ENCODE results near the gene FIGLA.

FIGLA gene, protein sequence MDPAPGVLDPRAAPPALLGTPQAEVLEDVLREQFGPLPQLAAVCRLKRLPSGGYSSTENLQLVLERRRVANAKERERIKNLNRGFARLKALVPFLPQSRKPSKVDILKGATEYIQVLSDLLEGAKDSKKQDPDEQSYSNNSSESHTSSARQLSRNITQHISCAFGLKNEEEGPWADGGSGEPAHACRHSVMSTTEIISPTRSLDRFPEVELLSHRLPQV

DNA sequence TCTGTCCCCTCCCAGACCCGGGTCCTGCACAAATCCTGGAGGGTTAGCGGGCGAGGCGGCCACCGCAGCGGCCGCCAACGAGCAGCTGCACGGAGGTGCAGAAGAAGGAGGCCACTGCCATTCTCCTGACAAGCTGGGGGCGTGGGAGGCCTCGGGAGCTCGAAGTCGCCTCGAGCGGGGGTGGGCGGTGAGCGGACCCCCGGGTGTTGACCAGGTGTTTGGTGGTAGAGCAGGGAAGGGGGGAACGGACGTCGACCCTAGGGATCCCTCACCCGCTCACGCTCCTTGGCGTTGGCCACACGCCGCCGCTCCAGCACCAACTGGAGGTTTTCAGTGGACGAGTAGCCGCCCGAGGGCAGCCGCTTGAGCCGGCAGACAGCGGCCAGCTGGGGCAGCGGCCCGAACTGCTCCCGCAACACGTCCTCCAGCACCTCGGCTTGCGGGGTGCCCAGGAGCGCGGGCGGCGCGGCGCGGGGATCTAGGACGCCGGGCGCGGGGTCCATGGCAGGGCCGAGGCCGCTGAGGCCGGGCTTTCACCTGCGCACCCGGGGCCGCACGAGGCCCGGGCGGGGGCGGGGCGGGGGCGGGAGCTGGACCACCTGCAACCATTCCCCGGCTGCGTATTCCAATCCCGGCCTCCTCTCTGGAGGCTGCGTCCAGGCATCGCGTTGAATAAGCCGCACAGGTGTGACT, at the start of gene FIGLA:
TSS of gene FIGLA (minus strand) at position 508 of the 693 bp plus-strand sequence. CDS start at position 503, 5 bp downstream.
- DNase-seq, result no peak

DNA sequence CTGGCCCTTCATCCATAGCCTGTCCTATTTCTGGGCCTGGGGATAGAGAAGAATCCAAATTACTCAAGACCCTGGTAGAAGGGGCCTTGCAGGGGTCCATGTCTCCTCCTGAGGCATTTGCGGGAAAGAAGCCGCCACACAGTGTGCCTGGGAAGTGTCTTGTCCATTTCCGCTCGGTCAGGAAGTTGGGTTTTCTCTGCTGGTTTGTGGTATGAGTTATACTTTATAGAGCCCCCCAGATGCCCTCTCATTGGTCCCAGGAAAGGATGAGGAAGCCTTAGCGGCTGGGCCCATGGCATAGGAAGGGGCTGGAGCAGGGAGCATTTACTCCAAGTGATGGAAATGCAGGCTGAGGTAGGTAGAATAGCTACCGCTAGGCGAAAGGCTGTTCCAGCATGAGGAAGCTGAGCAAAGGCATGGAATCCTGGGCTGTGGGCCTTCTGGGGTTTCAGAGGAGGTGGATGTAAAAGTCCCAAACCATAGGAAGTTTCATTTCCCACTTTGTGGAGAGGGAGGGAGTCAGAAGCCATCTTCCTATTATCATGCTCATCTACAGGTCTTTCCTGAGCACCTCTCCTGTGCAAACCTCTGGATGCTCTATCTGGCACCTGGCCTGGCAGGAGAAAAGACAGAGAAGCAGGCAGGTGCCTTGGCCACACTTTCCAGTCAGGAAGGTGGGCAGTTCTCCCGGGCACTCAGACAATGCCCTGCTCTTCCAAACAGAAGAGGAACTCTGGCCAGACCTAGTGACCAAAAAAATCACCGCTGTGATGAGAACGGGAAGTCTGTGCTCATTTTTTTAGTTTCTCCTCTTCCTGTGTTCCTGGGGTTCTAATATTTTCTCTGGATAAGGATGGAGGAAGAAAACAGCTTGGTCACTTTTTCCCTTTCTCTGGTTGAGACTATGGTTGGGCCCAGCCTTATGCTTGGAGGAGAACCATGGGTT, 47.8 kb upstream of the FIGLA start:
- no peak for DNase-seq

DNA sequence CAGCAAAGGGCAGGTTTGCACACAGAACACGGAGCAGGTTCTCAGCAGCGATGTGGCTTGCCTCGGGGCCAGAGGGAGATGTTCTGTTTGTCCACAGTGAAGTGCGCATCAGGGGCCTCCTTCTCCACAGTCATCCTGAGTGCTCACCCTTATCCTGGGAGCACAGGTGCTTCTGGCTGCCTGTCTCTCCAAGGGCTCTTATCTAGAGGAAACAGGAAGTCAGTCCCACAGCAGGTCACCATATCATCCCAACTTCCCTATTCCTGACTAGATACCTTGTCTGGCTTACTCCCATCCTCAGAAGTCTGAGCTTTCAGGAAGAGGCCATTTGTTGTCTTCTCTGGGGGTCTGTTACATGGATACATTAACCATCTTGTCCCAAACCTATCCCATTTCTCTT, 45.2 kb upstream of the FIGLA start, which contains the start of gene CD207:
TSS of gene CD207 (minus strand) at position 174 of the 400 bp plus-strand sequence. CDS start at position 134, 40 bp downstream.
- no peak for DNase-seq

DNA sequence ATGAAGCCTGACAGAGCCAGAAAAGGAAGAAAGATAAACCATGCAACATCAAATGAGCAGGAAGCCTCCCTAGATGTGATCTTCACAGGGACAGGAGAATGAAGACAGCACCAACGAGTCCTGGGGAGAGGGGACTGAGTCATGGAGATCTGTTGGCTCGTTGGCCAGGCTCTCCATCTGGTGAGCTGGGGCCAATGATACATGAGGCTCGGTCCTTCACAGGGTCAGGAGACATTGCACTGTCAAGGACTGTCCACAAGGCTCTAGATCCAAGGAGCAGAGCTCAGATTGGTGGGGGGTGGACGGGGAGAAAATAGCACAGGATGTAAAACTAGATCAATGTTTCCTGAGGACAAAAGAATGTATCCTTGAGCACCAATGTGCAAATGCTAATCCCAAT, 44.4 kb upstream of the FIGLA start:
- no peak for DNase-seq

DNA sequence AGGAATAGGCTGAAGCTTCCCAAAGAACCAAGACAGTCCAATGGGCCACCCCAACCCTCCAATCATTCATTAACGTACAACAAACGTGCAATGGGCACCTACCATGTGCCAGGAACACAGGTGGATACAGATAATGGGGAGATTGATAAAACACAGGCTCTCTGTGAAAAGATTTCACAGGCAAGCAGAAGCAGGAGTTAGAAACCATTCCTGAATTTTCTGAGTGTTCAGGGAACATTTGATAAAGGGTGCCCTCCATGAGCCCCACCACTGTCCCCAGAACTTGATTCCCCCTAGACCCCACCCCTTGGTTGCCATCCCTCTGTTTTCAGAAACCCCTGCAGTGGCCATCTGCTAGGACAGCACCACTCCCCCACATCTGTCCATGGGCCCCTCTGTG, 43.7 kb upstream of the FIGLA start:
- DNase-seq, result no peak

DNA sequence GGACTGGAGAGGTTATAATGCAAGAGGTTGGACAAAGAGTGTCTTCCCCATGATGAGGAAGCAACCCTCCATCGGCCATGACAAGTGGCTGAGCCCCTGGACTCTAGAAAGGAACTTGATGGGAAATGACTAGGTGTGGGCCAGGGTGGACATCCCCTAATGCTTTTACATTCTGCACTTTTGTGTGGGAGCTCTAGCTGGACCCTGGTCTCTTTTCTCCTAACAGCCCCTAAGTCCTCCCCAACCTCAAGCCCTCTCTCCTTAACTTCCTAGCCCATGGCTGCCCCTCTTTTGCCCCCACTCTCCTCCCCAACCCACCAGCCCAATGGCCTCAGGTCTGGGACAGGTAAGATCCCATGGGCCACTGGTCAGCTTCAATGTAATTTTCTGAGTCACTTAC, 42.8 kb upstream of the FIGLA start:
- DNase-seq, result no peak

DNA sequence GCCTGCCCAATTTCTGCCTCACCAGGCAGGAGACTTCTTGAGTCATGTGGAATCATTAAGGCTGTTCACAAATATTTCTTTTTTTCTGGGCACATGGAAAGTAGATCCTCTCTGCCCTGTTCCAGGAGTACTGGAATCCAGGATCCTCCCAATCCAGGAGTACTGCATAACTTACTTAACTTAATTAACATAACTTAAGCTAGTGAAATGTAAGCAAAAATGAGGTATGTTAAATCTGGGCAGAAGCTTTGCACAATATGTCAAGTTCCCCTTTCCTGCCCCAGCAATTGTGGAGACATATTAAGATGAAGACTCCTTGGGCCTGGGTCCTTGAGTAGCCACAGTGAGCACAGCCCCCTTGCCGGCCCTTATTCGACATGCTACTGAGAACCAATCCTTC, 41.9 kb upstream of the FIGLA start:
- no peak for DNase-seq

DNA sequence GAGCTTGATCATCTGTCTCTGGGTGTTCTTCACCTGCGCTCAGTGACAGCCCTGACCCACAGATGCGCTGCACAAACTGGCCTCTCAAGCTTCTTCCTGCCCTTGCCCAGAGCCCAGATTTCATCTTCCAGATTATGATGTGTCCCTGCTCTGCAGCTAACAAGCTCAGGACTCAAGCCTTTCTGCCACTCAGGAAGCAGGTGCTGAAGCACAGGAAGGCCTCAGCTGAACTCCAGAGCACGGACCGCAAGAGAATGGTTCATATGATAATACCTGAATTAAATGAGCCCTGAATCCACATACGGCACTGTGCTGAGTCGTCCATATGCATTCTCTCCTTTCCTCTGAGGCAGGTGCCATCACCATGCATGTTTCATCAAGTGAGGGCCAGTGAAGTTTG, 41.4 kb upstream of the FIGLA start:
- no peak for DNase-seq

DNA sequence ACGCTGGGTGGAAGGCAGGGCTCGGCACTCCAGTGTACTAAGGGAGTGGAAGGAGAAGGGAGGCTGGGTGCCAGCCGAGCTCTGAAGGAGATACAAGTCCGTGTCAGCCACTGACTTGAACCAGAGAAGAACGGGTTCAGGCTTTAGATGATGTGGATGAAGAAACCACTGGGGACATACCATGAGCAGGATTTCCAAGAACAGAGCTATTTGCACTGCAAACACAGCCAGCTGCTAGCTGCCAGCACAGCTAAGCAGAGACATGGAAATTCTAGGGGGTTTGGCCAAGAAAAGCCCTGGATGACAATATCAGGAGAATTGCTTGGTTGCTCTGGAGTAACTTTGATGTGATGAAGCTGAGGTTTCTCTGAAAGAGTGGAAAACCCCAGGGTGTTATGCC, 39.9 kb upstream of the FIGLA start:
- no peak for DNase-seq

DNA sequence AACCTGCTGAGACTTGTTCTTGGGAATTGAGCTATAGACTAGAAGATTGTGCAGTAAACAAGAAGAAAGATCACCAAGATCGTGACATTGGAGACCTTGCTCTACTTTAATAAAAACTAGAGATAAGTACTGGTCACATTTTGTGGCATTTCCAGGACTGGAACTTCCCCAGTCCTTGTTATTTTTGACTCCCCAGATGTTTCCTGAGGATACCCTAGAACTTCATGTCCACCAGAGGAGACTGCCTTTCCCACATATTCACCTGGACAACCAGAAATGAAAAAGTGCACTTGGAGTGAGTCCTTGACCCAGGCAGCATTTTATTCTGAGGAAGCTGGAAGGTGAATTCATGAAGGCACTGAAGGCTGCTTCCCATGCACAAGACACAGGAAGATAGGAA, 39.5 kb upstream of the FIGLA start:
- no peak for DNase-seq

DNA sequence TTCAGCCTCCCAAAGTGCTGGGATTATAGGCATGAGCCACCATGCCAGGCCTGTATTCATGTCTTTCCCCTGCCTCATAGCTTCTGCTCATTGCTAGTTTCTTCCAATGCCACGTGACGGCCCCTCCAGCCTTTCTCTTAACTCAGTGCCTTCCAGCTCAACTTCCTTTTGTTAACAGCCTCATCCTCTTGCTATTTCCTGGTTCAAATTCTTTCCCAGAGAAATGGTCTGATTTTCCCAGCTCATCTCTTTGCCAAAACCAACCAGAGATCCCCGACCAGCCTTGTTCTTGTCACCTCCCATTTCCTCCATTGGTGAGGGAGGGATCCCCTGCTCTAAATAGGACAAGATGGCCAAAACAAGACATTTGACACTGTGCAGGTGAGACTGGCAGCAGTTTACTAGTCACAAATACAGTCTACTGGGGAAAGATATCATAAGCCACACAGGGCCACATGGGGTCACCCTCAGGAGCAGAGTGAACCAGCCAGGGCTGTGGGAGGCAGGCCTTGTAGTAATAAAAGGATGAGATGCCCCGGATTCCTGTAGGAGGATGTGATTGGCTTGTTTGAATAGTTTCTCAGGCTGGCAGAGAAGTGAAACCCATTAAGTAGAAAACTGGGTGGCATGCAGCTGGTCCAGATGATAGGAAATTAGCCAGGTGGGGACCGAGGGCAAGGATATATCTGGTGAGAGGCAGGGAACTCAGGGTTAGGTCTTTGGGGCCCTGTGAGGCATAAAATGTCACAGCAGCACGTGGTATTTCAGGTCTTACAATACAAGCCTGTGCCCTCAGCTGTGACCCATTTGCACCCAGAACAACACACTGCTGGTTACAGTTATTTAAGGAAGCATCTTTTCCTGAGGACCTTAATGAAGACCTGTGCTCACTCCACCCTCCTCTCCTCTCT, 38.7 kb upstream of the FIGLA start:
- no peak for DNase-seq

DNA sequence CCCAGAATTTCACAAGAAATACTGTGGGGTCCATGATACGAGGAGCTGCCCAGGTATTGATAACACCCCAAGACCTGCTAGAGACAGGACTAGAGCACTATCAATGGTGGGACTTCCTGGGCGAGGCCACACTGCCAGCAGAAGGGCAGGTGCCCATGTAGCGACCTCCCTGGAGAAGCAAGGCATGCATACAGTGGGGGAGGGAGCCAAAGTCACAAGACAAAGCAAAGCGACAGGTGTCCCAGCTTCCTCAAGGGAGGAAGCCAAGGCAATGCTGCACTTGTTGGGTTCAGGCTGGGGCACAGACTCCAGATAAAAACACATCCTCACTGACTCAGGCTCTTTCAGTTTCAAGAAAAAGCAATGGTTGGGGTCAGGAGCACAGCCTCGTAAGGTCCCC, 37.7 kb upstream of the FIGLA start:
- no peak for DNase-seq

DNA sequence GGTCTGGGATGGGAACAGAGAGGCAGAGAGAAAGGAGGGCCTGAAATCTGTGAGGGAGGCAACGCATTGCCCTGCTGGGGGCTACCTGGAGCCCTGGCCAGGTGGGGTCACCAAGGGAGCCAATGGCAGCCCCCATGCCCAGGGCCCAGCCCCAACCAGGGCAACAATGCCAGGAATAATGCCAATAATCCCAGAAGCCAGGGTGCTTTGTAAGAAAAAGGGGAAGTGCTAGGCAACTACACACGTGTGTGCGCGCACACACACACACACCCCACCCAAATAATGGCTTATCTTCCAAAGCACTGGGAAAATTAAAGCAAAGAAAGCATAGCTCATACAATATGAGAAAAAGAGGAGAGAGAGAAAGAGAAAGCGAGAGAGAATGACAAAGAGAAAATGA, 36.9 kb upstream of the FIGLA start:
- DNase-seq, result no peak

DNA sequence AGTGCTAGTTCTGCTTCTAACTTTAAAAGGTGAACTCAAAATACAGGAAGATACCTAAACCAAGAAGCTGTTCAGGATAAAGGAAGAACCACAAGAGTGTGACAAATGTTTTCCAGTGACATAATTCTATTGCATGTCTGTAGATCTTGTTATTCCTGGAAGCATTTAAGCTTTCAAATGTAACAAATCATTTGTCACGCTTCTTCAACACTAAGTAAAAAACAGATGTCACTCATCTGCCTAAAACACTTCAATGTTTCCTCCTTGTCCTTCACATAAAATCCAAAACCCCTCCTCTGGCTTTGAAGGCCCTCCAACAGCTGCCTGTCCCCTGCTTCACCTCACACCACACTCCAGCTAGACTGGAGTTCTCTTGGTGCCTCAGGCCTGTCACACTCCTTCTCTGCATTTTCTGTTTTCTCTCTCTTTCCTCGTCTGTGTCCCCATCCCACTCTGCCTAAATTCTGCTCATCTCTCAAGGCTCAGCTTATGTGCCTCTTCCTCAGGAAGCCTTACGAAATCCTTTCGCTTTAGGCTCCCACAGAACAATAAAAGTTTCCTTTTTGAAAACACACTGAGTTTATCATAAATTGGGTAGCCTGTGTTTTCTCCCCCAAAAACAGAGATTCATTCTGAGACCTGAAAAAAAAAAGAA, 36.4 kb upstream of the FIGLA start:
- DNase-seq, result no peak

DNA sequence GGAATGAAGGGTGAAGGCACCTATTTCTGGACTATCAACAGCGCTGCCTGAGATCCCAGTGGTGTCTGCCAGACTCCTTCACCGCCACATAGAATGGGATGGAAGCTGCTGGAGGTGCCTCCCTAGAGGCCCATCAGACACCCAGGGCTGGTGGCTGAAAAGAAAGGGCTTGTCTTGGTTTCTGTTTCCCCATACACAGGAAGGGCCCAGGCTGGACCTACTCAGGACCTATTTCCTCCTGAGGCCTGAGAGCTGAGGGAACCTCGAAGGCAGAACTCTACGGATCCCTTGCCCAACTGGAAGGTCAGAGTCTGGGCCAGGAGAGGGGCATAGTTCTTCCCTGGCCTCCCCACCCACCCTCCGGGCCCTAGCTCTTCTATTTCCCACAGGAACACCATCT, 32.8 kb upstream of the FIGLA start:
- no peak for DNase-seq

DNA sequence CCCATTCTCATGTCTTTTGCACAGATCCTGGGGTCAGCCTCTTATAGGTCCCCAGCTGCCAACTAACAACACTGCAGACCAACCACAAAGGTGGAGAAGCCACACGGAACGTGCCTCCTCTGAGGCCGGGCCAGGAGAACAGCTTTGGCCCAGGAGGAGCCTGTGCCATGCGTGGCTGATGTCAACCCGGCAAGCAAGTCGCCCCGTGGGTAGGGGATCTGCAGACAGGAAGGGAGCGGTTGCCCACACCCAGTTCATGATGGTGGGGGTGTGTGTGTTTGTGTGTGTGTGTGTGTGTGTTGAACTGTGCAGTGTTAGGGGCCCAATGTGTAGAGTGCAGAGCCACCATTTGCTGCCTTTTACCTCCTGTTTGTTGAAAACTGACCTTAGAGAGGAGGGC, 32.4 kb upstream of the FIGLA start:
- DNase-seq, result no peak

DNA sequence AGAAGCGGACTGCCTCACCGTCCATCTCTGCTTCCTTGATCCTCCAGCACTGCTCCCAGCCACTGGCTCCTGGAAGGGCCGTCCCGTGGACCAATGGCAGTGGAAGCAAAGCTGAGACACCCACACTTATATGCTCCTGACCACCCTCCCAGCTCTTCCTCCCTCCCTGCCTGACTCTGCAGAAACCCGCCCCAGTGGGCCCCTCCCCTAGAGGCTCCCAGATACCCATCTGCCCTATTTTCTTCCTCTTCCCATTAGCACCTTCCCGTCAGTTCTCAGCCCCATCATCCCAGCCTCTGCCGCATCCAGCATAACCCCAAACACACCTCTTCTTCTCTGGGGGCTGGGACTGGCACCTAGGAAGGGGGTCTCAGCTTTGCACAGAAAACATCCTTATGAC, 30.1 kb upstream of the FIGLA start, which contains the start of gene CLEC4F:
TSS of gene CLEC4F (minus strand) at position 101 of the 400 bp plus-strand sequence. CDS start at position 25, 76 bp downstream.
- no peak for DNase-seq

DNA sequence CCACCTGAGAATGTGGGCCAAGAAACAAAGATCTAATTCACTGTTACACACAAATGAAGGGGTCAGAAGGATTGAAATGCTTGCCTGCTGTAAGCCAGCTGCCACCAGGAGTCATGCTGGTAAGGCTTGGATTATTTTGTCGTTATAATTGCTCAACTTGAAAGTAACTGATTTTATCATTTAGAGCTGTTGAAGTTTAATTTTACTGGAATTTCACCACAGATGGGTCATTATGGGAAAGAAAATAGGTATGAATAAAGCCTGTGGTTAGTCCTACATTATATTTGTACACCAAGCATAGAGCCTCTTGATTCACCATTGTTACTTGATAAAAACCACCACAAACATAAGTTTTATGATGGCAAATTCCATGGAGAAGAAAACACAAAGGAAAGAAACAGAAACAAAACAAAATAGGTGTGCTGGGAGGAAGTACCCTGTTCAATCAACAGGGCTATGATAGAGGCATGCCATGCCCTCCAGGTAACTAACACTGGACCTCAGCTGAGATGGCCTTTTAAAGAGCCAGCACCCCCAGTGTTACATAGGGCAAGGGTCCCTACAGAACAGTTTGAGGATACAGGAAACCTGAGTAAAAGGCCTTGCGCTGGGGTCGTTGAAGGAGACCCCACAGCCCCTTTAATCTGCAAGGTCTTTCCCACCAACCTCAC, 27.0 kb upstream of the FIGLA start:
- DNase-seq, result no peak

DNA sequence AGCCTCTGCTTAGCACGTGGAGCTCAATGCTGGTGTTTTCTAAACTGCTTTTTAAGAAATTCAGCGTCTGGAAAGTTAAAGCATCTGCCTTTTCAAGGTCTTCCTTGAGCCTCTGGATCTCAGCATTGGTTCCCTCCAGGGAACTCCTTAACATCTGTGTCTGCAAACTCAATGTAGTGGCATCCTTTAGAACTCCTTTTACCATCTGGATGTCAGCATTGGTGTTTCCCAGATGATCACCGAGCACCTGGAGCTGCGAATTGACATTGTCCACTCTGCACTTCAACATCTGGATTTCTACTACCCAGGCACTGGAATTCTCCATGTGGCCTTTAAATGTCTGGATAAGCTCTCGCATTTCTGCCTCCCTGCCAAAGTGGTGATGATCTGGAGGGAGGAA, 26.3 kb upstream of the FIGLA start:
- no peak for DNase-seq

DNA sequence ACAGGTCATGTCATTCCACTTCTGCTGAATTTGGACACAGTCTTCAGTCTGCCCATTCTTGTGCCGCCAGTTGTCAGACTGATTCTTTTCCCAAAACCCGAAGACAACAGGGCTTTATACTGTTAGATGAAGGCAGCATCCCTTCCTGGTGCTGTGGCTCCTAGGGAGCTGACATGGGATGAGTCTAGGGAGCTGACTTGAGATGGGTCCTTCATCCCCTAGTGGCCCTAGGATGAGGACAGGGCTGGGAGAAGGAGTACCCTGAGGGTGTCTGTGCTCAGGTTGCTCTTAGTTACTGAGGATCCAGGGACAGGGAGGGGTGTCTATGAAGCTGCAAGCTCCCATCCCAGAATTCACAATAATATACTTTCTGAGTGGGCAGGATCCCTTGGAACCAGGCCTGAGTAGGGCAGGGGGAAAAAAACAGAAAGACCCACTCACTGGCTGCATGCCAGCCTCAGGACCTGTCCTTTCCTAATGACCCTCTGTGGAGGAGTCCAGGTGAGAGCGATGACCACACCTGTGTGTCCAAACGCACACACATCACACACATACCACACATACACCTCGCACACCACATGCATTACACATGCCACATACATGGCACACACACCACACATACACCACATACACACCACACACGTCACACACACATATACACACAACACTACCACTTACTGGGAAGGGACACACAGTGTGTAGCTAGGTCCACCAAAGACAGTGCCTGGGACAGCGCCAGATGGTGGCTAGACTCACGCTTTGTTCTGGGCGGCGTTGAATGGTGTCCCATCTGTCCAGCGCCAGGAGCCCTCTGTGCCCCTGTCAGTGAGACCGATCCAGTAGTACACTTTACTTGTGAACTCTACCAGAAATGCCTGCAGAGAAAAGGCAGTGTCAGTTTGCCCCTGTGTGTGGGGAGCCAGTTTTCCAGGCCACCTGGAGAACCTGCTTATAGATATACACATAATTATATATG, 18.8 kb upstream of the FIGLA start:
- no peak for DNase-seq

Measured in NCI-H446 (cell line).